HCT116 (cell line): ENCODE measurements around the gene UBE2H. TPM values are rescaled to one million over a fixed set of nuclear protein-coding genes. Genes with fewer than 3 reads are reported as not detected.

Source experiments
- ATAC-seq: fragments of 200-7000 bp; cut with Tn5 transposase; 2 replicates; pipeline ENCODE4 v1.9.1; 2020; ENCODE audit warnings: mild to moderate bottlenecking, moderate library complexity
- BruUV-seq: library from RNA; stranded (reverse); fragments of 400-500 nt; replicated peaks from 2 replicates; lab custom pipeline; 2021; lab: Mats Ljungman, UMichigan
- CTCF ChIA-PET: fragments of 300-600 bp; sonication (Branson Sonifier 250); formaldehyde crosslinking; loops from one replicate; lab custom pipeline; 2021; ENCODE audit warnings: antibody characterized with exemption; lab: Charles Lee
- POLR2A ChIA-PET: fragments of 300-600, 350-600 bp; sonication (Branson Sonifier 250); formaldehyde crosslinking; loops from one replicate; lab custom pipeline; 2021; ENCODE audit warnings: antibody characterized with exemption; lab: Charles Lee
- RAD21 ChIA-PET, 2 experiments: fragments of 300-600 bp; sonication (Branson Sonifier 250); formaldehyde crosslinking; loops; one replicate each; lab custom pipeline; 2023; ENCODE audit warnings: low total read pairs in 2 of 2; ENCODE audit not compliant: uncharacterized antibody in 2 of 2, unreplicated experiment in 2 of 2, low non-redundant PET in 1 of 2; lab: Charles Lee
- DNase-seq: peaks from one replicate; pipeline ENCODE4 v3.0.0-alpha.2; 2010; ENCODE audit warnings: low read depth, low spot score
- H2AFZ ChIP-seq: fragments of 200-600 bp; shearing (Covaris generic), sonication (generic); 2 replicates; pipeline ENCODE4 v1.6.1; 2017; ENCODE audit warnings: low read depth, mixed run types, mixed read lengths, antibody characterized with exemption, low read length; ENCODE audit not compliant: poor library complexity, severe bottlenecking
- H3K27ac ChIP-seq: 2 replicates; pipeline ENCODE4 v1.5.1; 2012; ENCODE audit warnings: low read depth, low read length
- H3K27me3 ChIP-seq: fragments of 200-600 bp; sonication (generic); 2 replicates; pipeline ENCODE4 v1.6.1; 2016; ENCODE audit warnings: mixed run types, low read length, mixed read lengths; ENCODE audit not compliant: insufficient read depth
- H3K36me3 ChIP-seq, 2 experiments: fragments of 200-500 bp in 1 of 2; fragments of 200-600 bp in 1 of 2; sonication (Bioruptor generic) in 1 of 2; sonication (generic) in 1 of 2; 2 replicates each; pipeline versions ENCODE4 v1.5.1 to v1.6.1; 2014 to 2016; ENCODE audit warnings: low read length in 2 of 2, inconsistent platforms in 1 of 2, mixed read lengths in 1 of 2, mixed run types in 1 of 2; ENCODE audit not compliant: insufficient read depth in 2 of 2, control insufficient read depth in 1 of 2
- H3K4me1 ChIP-seq, 2 experiments: fragments of 200-600 bp in 1 of 2; sonication (generic) in 1 of 2; 2 replicates each; pipeline versions ENCODE4 v1.5.1 to v1.6.1; 2012 to 2017; ENCODE audit warnings: low read length in 2 of 2, inconsistent platforms in 1 of 2, mild to moderate bottlenecking in 1 of 2, mixed read lengths in 1 of 2, mixed run types in 1 of 2, moderate library complexity in 1 of 2; ENCODE audit not compliant: insufficient read depth in 2 of 2, control insufficient read depth in 1 of 2
- H3K4me2 ChIP-seq: fragments of 200-600 bp; sonication (generic); 2 replicates; pipeline ENCODE4 v1.6.1; 2017; ENCODE audit warnings: mixed run types, low read length, mixed read lengths
- H3K4me3 ChIP-seq, 2 experiments: fragments of 200-600 bp in 1 of 2; sonication (generic) in 1 of 2; replicated peaks in 1 of 2; 2 replicates each; pipeline ENCODE4 v1.5.1; 2011 to 2016; ENCODE audit warnings: low read length in 2 of 2, control low read depth in 1 of 2, low read depth in 1 of 2, mild to moderate bottlenecking in 1 of 2, mixed read lengths in 1 of 2, mixed run types in 1 of 2
- H3K79me2 ChIP-seq: fragments of 200-600 bp; sonication (generic); 2 replicates; pipeline ENCODE4 v1.6.1; 2017; ENCODE audit warnings: mild to moderate bottlenecking, mixed run types, low read length, moderate library complexity, mixed read lengths; ENCODE audit not compliant: insufficient read depth
- H3K9ac ChIP-seq: fragments of 200-600 bp; sonication (generic); 2 replicates; pipeline ENCODE4 v1.6.1; 2016; ENCODE audit warnings: low read length, mixed read lengths
- H3K9me2 ChIP-seq: fragments of 200-600 bp; sonication (generic), shearing (Covaris generic); 2 replicates; pipeline ENCODE4 v1.6.1; 2017; ENCODE audit warnings: mixed run types, mild to moderate bottlenecking, moderate library complexity; ENCODE audit not compliant: insufficient read depth
- H3K9me3 ChIP-seq, 2 experiments: fragments of 200-500 bp in 1 of 2; fragments of 200-600 bp in 1 of 2; sonication (Bioruptor generic) in 1 of 2; sonication (generic) in 1 of 2; 2 replicates each; pipeline ENCODE4 v1.6.1; 2014 to 2017; ENCODE audit warnings: low read length in 2 of 2, mixed read lengths in 2 of 2, inconsistent platforms in 1 of 2, low read depth in 1 of 2, mild to moderate bottlenecking in 1 of 2, mixed run types in 1 of 2, moderate library complexity in 1 of 2; ENCODE audit not compliant: control insufficient read depth in 1 of 2, insufficient read depth in 1 of 2
- H4K20me1 ChIP-seq: fragments of 200-600 bp; sonication (generic), shearing (Covaris generic); 2 replicates; pipeline ENCODE4 v1.6.1; 2017; ENCODE audit warnings: mixed run types, mild to moderate bottlenecking, moderate library complexity; ENCODE audit not compliant: insufficient read depth
- ATF3 ChIP-seq: IDR thresholded peaks from 2 replicates; pipeline ENCODE4 v1.6.1; 2012
- CTCF ChIP-seq, 3 experiments: fragments of 200-600 bp in 1 of 3; sonication (generic) in 1 of 3; IDR thresholded peaks in 2 of 3; conservative IDR thresholded peaks in 1 of 3; 2 replicates each; pipeline ENCODE4 v1.5.1; 2012 to 2017; ENCODE audit warnings: low read depth in 2 of 3, low read length in 2 of 3, antibody characterized with exemption in 1 of 3, borderline replicate concordance in 1 of 3, control low read depth in 1 of 3, mild to moderate bottlenecking in 1 of 3, mixed read lengths in 1 of 3, mixed run types in 1 of 3, moderate library complexity in 1 of 3; ENCODE audit not compliant: insufficient read depth in 1 of 3
- EZH2phosphoT487 ChIP-seq: fragments of 200-600 bp; IDR thresholded peaks from 2 replicates; pipeline ENCODE4 v1.6.1; 2018; ENCODE audit warnings: antibody characterized with exemption, borderline replicate concordance
- POLR2A ChIP-seq: IDR thresholded peaks from 2 replicates; pipeline ENCODE4 v1.7.0; 2011; ENCODE audit warnings: borderline replicate concordance; ENCODE audit not compliant: insufficient read depth, insufficient read length; ENCODE audit errors: extremely low read depth
- POLR2AphosphoS5 ChIP-seq: IDR thresholded peaks from 2 replicates; pipeline ENCODE4 v1.6.1; 2011; ENCODE audit warnings: mild to moderate bottlenecking, low read depth, low read length, moderate library complexity
- SIN3A ChIP-seq: IDR thresholded peaks from 2 replicates; pipeline ENCODE4 v1.6.1; 2012; ENCODE audit warnings: low read depth
- SP1 ChIP-seq: IDR thresholded peaks from 2 replicates; pipeline ENCODE4 v1.6.1; 2012; ENCODE audit warnings: low read depth
- SRF ChIP-seq: IDR thresholded peaks from 2 replicates; pipeline ENCODE4 v1.6.1; 2012; ENCODE audit warnings: low read depth
- intact Hi-C: fragments of 100-400 bp; cut with micrococcal nuclease; formaldehyde crosslinking; loops from 2 replicates; pipeline ENCODE4 v1.10.0; 2022
- total RNA-seq: library from RNA; stranded (reverse); gene quantifications from one replicate; pipeline ENCODE4 v1.2.1, GENCODE V29; 2021; ENCODE audit not compliant: unreplicated experiment

Gene UBE2H
- total RNA-seq, 1 experiment from 2014 or later = 117 TPM

- DNase-seq (no peak), ATAC-seq (no peak)
- no TSS peak for BruUV-seq
- intact Hi-C loops = no loop called here
- Histone ChIP-seq H3K4me2 (no peak overlapping the region), H3K79me2 (no peaks in the 10 kb centered on the region), H3K27me3 (no peaks in the 10 kb centered on the region), H3K4me1 (no peaks in the 10 kb centered on the region), H4K20me1 (no peaks in the 10 kb centered on the region), H3K9me3 (no peaks in the 10 kb centered on the region), H3K4me3 (no peak overlapping the region), H3K9me2 (no peaks in the 10 kb centered on the region), H3K9ac (no peak overlapping the region), H2AFZ (no peak overlapping the region), H3K27ac (no peak overlapping the region), H3K36me3 (no peaks in the 10 kb centered on the region)
- TF ChIP-seq SIN3A = no peak
- no peak for TF ChIP-seq SRF
- TF ChIP-seq SP1 = no peak
- no peak for TF ChIP-seq CTCF (IDR thresholded peaks at IDR 0.05 in 2 of 3, conservative IDR thresholded peaks at IDR 0.05 in 1 of 3; ENCODE audit: borderline replicate concordance in 1 of 3, insufficient read depth in 1 of 3, low read depth in 2 of 3, low read length in 2 of 3)
- no peak for TF ChIP-seq ATF3
- no peak for TF ChIP-seq POLR2AphosphoS5
- TF ChIP-seq EZH2phosphoT487 = no peak
- TF ChIP-seq POLR2A = no peak
- POLR2A ChIA-PET = no interaction called here
- RAD21 ChIA-PET = no interaction called here
- CTCF ChIA-PET = no interaction called here
Measured at GRCh38 chr7:129804111-129804889, 148.5 kb downstream of the UBE2H start.
